ENCODE data around the gene GPR26.
"Not testable (repeated sequence)": the region's sequence is repeated elsewhere in the genome, so short reads cannot be mapped to it uniquely, and the experiment has no call there.

The GPR26 gene

DNA sequence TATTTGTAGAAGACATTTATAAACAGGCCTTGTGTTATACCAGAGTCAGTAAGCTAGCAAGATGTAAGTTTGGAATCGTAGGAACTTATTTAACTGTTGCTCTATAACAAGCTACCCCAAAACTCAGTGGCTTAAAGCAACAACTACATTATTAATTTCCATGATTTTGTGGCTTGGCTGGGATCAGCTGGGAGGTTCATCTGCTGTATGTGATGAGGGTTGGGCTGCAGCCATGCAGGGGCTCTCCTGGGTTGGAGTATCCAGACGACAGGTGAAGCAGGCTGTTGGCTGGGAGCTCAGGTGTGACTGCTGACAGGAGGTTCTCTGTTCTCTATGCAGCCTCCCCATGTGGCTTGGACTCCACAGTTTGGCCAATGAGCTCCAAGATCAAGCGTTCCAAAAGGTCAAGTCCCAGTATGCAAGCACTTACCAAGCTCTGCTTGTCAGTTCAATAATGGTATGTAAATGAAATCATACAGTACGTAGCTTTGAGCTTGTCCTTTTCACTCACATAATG is 52.4 kb downstream of the GPR26 start:
- DNase-seq (ENCODE audit: insufficient read length) = no peak
- FAIRE-seq = no peak
- TF ChIP-seq POLR2AphosphoS5 (IDR thresholded peaks at IDR 0.05; ENCODE audit: low read depth, low read length) (no peak), POLR2A (IDR thresholded peaks at IDR 0.05; ENCODE audit: low read depth, low read length) (no peak), TAF1 (IDR thresholded peaks at IDR 0.05; ENCODE audit: borderline replicate concordance, low read depth, low read length) (no peak)

DNA sequence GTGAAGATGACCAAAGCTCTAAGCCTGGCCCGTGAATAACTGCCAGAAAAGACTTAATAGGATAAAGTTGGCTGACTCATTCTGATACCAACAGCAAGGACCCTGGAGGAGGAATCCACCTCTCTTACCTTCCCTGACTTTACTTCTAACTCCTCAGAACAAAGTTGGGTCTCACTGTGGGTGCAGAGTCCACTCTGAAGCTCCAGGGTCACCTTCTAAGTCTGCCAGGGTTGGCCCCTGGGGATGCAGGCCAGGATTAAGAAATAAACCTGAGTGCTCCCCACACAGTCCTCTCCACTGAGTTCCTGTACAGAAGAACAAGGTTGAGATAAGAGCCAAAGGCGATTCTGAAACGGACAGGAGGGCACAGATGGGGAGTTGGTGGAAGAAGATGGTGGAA is 54.4 kb downstream of the GPR26 start:
- TF ChIP-seq POLR2AphosphoS5 (IDR thresholded peaks at IDR 0.05; ENCODE audit: low read depth, low read length) (no peak), TAF1 (IDR thresholded peaks at IDR 0.05; ENCODE audit: borderline replicate concordance, low read depth, low read length) (no peak), POLR2A (IDR thresholded peaks at IDR 0.05; ENCODE audit: low read depth, low read length) (no peak)
- DNase-seq (ENCODE audit: insufficient read length) (no peak), FAIRE-seq (no peak)

DNA sequence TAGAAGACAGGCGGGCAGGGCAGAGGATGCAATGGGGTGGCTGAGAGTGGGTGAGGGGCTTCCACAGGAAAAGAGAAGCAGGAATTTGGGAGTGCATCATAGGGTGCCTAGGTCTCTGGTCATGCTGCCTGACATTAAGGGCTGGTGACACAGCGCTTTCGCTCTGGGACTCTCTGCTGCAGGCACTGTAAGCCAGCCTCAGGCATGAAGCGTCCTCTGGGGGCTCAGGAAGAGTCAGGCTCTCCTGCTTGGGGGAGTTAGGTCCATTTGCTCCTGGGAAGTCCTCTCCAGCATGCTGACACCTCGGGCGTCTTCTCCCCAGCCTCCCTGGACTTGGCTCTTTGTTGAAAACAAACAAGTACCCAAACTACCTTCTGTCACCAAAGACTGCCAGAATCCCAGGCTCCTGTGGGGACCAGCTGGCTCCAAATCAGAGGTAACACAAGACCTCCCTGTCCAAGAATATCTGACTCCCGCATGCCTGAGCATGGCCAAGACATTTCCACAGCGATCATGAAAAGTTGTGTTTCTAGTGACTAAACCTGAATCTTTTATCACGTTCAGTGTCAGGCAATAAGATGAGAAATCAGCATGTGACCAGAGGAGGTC is 55.4 kb downstream of the GPR26 start:
- TF ChIP-seq POLR2A (IDR thresholded peaks at IDR 0.05; ENCODE audit: low read depth, low read length) (no peak), POLR2AphosphoS5 (IDR thresholded peaks at IDR 0.05; ENCODE audit: low read depth, low read length) (no peak), TAF1 (IDR thresholded peaks at IDR 0.05; ENCODE audit: borderline replicate concordance, low read depth, low read length) (no peak)
- DNase-seq (ENCODE audit: insufficient read length) (no peak), FAIRE-seq (no peak)

DNA sequence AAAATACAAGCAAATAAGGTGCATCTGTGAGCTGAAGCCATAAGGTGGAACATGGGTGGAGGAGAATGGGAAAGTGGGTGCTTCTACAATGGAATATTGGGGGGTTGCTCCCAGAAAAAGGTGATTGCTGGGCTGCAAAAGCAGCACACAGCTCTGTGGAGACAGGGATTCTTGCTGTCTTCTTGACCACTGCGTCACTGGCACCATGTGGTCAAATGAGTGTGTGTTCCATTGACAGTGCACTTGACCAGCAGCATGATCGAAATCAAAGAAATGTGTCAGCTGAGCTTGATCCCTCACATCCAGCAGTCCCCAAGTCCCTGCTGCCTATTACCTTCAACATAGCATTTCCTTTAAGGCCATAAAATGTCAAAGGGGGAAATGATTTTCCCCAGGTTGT is 56.2 kb downstream of the GPR26 start:
- FAIRE-seq (no peak), DNase-seq (ENCODE audit: insufficient read length) (no peak)
- no peak for TF ChIP-seq TAF1 (IDR thresholded peaks at IDR 0.05; ENCODE audit: borderline replicate concordance, low read depth, low read length)
- TF ChIP-seq POLR2AphosphoS5 (IDR thresholded peaks at IDR 0.05; ENCODE audit: low read depth, low read length) = no peak
- no peak for TF ChIP-seq POLR2A (IDR thresholded peaks at IDR 0.05; ENCODE audit: low read depth, low read length)

DNA sequence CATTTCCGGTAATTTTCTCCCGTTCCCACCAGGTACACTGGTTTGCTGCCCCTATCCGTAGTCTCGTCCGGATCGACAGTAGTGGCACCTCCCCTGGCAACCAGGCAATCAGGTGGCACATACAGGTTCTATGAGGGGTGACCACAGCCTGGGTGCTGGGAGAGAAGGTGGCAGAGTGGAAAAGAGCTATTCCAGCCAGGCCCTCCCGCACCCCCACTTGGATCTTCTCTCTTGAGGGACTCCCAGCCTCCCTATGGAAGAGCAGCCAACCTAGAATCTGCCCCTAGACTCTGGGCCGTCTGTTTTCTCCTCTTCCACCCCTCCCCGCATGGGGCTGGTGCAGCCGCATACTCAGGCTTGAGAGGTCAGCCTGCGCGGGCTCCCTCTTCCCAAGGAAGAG is 58.6 kb downstream of the GPR26 start:
- no peak for FAIRE-seq
- DNase-seq (ENCODE audit: insufficient read length) = no peak
- TF ChIP-seq TAF1 (IDR thresholded peaks at IDR 0.05; ENCODE audit: borderline replicate concordance, low read depth, low read length) (no peak), POLR2AphosphoS5 (IDR thresholded peaks at IDR 0.05; ENCODE audit: low read depth, low read length) (no peak), POLR2A (IDR thresholded peaks at IDR 0.05; ENCODE audit: low read depth, low read length) (no peak)

DNA sequence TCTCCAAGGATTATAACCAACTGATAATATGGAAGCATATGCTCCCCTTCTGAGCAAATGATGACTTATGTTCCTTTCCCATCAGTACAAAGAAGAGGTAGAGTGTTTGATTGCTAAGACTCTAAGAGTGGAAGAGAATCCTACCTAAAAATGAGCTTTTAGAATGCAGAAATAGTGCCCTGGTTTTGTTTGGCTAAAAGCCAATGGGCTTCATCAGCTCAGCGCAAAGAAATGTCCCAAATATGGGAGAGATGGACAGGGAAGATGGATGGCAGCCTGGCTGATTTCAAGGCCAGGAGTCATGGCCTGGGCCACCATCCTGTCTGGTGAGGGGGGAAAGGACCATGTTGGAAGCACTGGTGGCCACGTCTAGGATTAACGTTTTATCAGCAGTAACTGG is 60.2 kb downstream of the GPR26 start:
- DNase-seq (ENCODE audit: insufficient read length) = no peak
- TF ChIP-seq POLR2AphosphoS5 (IDR thresholded peaks at IDR 0.05; ENCODE audit: low read depth, low read length) (no peak), TAF1 (IDR thresholded peaks at IDR 0.05; ENCODE audit: borderline replicate concordance, low read depth, low read length) (no peak), POLR2A (IDR thresholded peaks at IDR 0.05; ENCODE audit: low read depth, low read length) (no peak)

DNA sequence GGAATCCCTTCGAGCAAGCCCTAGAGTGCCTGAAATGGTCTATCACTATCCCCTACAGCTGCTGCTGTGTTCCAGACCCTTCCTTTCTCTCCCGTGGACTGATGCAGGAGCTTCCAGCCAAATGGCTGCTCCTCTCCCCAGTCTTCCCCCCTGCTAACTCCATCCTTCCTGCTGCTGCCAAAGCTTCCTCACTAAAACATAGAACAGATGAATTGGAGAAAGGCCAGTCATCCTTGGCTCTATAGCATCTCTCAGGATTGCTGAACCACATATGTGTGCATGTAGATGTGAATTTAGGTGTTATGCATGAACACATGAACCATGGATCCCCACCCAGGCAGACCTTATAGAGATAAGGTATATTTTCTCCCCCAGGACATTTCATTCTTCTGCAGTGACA is 60.7 kb downstream of the GPR26 start:
- FAIRE-seq (no peak), DNase-seq (ENCODE audit: insufficient read length) (no peak)
- TF ChIP-seq POLR2A (IDR thresholded peaks at IDR 0.05; ENCODE audit: low read depth, low read length) = no peak
- no peak for TF ChIP-seq TAF1 (IDR thresholded peaks at IDR 0.05; ENCODE audit: borderline replicate concordance, low read depth, low read length)
- TF ChIP-seq POLR2AphosphoS5 (IDR thresholded peaks at IDR 0.05; ENCODE audit: low read depth, low read length) = no peak

More for the DNA sequence above, 60.2 kb downstream of the GPR26 start:
- FAIRE-seq = no peak

DNA sequence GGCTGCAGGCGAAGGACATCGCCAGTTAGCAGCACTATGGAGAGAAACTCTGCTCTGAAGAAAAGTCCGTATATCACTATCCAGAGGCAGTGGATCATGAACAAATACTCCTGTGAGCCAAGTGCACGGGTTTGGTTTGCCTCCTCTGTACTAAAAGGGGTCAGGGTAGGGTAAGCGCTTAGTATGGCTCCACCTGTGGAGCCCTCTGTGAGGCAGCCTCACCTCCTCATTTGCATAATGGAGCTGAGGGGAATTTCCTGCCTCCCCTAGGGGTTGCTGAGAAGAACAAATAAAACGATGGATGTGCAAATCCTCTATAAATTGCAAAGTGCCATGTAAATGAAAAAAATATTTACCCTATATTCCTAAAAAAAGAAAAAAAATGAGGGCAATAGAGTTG is 63.4 kb downstream of the GPR26 start:
- FAIRE-seq = no peak
- TF ChIP-seq POLR2AphosphoS5 (IDR thresholded peaks at IDR 0.05; ENCODE audit: low read depth, low read length) = no peak
- no peak for TF ChIP-seq POLR2A (IDR thresholded peaks at IDR 0.05; ENCODE audit: low read depth, low read length)
- TF ChIP-seq TAF1 (IDR thresholded peaks at IDR 0.05; ENCODE audit: borderline replicate concordance, low read depth, low read length) = no peak
- no peak for DNase-seq (ENCODE audit: insufficient read length)

DNA sequence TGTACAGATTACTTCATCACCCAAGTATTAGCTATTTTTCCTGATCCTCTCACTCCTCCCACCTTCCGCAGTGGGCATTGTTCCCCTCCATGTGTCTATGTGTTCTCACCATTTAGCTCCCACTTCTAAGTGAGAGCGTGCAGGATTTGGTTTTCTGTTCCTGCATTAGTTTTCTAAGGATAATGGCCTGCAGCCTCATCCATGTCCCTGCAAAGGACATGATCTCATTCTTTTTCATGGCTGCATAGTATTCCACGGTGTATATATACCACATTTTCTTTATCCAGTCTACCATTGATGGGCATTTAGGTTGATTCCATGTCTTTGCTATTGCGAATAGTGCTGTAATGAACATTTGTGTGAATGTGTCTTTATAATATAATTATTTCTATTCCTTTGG is 70.8 kb downstream of the GPR26 start:
- FAIRE-seq; DNase-seq (ENCODE audit: insufficient read length): not testable (repeated sequence)

DNA sequence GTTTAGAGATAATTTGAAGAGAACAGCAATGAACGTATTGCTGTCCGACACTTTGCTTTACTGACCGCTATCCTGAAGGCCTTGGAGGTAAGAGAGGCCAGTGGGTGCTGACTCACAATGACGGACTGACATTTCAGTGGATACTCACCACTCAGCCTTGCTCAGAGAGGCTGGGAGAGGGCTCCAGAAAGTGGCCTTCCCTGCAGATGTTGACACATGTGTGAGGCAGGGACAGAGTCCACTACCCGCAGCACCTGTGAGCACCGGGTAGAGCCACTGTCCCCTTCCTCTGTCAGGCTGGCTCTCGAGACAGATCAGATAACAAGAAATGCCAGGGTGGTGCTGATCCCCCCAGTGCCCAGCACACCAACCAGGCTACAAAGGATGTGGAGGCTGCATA is 75.0 kb downstream of the GPR26 start:
- TF ChIP-seq TAF1 (IDR thresholded peaks at IDR 0.05; ENCODE audit: borderline replicate concordance, low read depth, low read length) (no peak), POLR2A (IDR thresholded peaks at IDR 0.05; ENCODE audit: low read depth, low read length) (no peak), POLR2AphosphoS5 (IDR thresholded peaks at IDR 0.05; ENCODE audit: low read depth, low read length) (no peak)
- DNase-seq (ENCODE audit: insufficient read length) = no peak
- FAIRE-seq = no peak

DNA sequence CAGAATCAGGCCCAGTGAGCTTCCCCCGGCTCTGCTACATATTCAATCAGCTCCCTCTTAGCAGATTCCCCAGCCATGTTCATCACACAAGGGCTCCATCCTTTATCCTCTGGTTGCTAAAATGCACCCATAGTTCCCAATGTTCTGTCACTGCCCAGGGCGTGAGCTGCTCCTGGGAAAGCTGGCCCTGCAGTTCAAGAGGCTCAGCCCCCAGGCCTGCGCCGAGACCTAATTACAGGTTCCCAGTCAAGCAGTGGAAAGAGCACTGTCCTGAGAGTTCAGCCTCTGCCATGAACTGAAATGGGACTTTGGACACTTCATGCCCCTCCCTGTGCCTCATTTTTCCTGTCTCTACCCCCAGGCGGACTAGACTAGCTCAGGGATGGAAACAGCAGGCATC is 75.6 kb downstream of the GPR26 start:
- FAIRE-seq (no peak), DNase-seq (ENCODE audit: insufficient read length) (no peak)
- TF ChIP-seq POLR2A (IDR thresholded peaks at IDR 0.05; ENCODE audit: low read depth, low read length) (no peak), TAF1 (IDR thresholded peaks at IDR 0.05; ENCODE audit: borderline replicate concordance, low read depth, low read length) (no peak), POLR2AphosphoS5 (IDR thresholded peaks at IDR 0.05; ENCODE audit: low read depth, low read length) (no peak)

DNA sequence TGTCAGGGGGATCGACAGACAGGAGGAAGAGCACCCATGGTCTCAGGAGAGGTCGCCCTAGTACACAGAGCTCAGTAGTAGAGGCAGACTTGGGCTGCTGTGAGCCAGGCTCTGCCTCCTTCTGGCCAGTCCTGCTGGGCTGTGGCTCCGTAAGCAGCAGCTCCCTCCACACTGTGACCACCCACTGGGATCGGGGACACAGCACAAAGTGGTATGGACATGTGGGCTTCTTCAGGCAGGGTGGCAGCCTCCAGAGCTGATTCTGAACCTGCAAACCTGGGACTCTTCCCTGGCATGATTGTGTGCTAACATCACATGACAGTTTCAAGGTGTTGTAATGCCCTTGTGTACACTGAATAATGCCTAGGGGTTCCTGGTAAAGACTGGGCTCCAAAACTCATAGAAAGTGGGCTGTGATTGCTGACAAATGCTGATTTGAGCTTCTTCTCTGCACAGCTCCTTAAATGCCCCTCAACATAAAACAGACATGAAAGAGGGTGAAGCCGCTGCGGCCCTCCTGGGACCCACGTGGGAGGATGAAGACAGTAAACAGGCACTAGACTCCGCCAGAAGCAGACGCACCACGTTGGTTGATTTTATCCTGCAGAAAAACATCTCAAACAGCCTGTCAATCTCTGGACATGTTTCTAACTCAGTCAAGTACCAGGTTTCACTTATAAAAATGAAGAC is 76.7 kb downstream of the GPR26 start:
- TF ChIP-seq POLR2A (IDR thresholded peaks at IDR 0.05; ENCODE audit: low read depth, low read length) (no peak), POLR2AphosphoS5 (IDR thresholded peaks at IDR 0.05; ENCODE audit: low read depth, low read length) (no peak)
- DNase-seq (ENCODE audit: insufficient read length) (no peak), FAIRE-seq (no peak)
